Left lung (tissue), 10 donors: ENCODE measurements around the gene HMGN5. TPM values are rescaled to one million over a fixed set of nuclear protein-coding genes. Genes with fewer than 3 reads are reported as not detected.

ENCODE experiments used
- ATAC-seq: fragments of 200-7000 bp; cut with Tn5 transposase; one replicate; pipeline ENCODE4 v1.9.1; 2020; ENCODE audit warnings: moderate library complexity
- DNase-seq, 4 donors: peaks; one replicate each; pipeline ENCODE4 v3.0.0-alpha.2; 2013 to 2020
- H3K27ac ChIP-seq, 2 donors: fragments of 200-600 bp; sonication (generic) in 1 of 2; one replicate each; pipeline versions ENCODE4 v1.5.0 to v1.8.0; 2020 to 2021
- H3K27me3 ChIP-seq, 2 donors: fragments of 200-600 bp; sonication (generic) in 1 of 2; one replicate each; pipeline versions ENCODE4 v1.5.0 to v1.8.0; 2020 to 2021
- H3K36me3 ChIP-seq, 2 donors: fragments of 200-600 bp; sonication (generic) in 1 of 2; one replicate each; pipeline versions ENCODE4 v1.5.0 to v1.8.0; 2020 to 2021
- H3K4me1 ChIP-seq, 2 donors: fragments of 200-600 bp; one replicate each; pipeline ENCODE4 v1.8.0; 2021
- H3K4me3 ChIP-seq, 2 donors: fragments of 200-600 bp; sonication (generic) in 1 of 2; one replicate each; pipeline versions ENCODE4 v1.5.0 to v1.8.0; 2020 to 2021; ENCODE audit warnings: mild to moderate bottlenecking in 1 of 2
- H3K9me3 ChIP-seq, 2 donors: fragments of 200-600 bp; sonication (generic) in 1 of 2; one replicate each; pipeline versions ENCODE4 v1.5.0 to v1.8.0; 2020 to 2021
- intact Hi-C, 2 donors: fragments of 100-400 bp; cut with DNase I; formaldehyde crosslinking; loops; one replicate each; pipeline versions ENCODE4 v1.11.2 to v1.14.2; 2022
- polyA plus RNA-seq, 6 donors: library from polyadenylated mRNA; unstranded; fragments of 120-200 nt; gene quantifications; one replicate each; pipeline ENCODE4 v1.2.1, GENCODE V29; 2013; ENCODE audit not compliant: insufficient read length in 6 of 6
- total RNA-seq, 2 donors: library from RNA; stranded (reverse); fragmentation: NEBNext Ultra II Directional; extraction: Animal tissue kit (Norgen Biotek cat#: 25700); gene quantifications; one replicate each; pipeline ENCODE4 v1.2.1, GENCODE V29; 2021
- TF ChIP-seq, protein P1 (sequence below), 2 donors: fragments of 200-600 bp; sonication (generic) in 1 of 2; IDR thresholded peaks; one replicate each; pipeline versions ENCODE4 v1.5.0 to v1.8.0; 2021; ENCODE audit warnings: antibody characterized with exemption in 2 of 2
- donor health status: DM: no; HTN: yes; CAD: no.
- donor health status: DM: no; HTN: no; CAD: no.

HMGN5 gene
- total and polyA plus RNA-seq, 8 donors = 3.0 to 31.9 (median 26.1) TPM

DNA sequence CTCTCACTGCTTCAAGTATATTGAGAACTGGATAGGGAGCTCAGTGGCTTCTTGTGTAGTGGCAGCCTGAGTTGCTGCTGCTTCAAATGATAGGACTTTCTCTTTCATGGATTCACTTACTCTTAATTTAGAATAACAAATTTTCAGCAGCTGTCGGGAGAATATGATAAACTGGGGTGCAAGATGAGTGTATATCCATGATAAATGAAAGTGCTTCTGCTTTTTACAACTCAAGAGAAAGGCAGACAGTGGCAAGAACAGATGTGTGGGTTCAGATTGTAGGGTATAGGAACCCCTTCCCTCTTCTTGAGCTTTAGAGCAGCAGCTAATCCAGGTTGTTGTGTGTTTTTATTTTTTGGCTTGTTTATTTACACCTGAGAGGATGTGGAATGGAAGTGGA lies 1.2 kb upstream of the HMGN5 start:
- Histone ChIP-seq H3K4me1 (peaks cover 3 to 9% of the 10 kb centered on the region in 2 donors), H3K4me3 (peak overlapping the region; percentile 30 to 52), H3K27me3 (no peaks in the 10 kb centered on the region), H3K36me3 (no peaks in the 10 kb centered on the region), H3K27ac (peak overlapping the region; percentile 82 to 90), H3K9me3 (no peaks in the 10 kb centered on the region)
- DNase-seq (no peak), ATAC-seq (peak; percentile 5)
- TF ChIP-seq, protein P1, sequence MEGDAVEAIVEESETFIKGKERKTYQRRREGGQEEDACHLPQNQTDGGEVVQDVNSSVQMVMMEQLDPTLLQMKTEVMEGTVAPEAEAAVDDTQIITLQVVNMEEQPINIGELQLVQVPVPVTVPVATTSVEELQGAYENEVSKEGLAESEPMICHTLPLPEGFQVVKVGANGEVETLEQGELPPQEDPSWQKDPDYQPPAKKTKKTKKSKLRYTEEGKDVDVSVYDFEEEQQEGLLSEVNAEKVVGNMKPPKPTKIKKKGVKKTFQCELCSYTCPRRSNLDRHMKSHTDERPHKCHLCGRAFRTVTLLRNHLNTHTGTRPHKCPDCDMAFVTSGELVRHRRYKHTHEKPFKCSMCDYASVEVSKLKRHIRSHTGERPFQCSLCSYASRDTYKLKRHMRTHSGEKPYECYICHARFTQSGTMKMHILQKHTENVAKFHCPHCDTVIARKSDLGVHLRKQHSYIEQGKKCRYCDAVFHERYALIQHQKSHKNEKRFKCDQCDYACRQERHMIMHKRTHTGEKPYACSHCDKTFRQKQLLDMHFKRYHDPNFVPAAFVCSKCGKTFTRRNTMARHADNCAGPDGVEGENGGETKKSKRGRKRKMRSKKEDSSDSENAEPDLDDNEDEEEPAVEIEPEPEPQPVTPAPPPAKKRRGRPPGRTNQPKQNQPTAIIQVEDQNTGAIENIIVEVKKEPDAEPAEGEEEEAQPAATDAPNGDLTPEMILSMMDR (IDR thresholded peaks at IDR 0.05) = no peak
- intact Hi-C loops = no loop called here

DNA sequence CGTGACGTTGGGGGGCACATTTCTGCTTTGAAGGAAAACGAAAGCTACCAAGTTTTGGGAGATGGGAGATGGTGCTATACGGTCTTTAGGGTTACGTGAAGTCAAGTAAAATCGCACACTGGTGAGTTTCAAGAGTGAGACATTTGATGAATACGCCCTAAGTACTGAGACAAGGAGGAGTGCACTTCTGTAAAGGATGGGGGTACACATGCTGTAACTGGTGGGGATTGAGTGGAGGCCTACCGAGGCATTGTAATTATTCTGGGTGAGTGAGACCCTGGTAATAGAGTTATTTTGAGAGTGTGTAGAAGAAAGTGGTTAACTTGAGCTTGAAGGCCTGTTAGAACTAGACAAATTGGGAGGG lies 725 bp upstream of the HMGN5 start:
- no peaks in the 10 kb centered on the region for H3K36me3 ChIP-seq
- H3K4me1 ChIP-seq = peaks cover 3 to 9% of the 10 kb centered on the region in 2 donors
- DNase-seq (peak in 2 of 4 donors; percentile 20 to 38), ATAC-seq (peak; percentile 45)
- TF ChIP-seq, protein P1 (IDR thresholded peaks at IDR 0.05) = no peak
- peak overlapping the region; percentile 30 to 52 for H3K4me3 ChIP-seq
- H3K27me3 ChIP-seq = no peaks in the 10 kb centered on the region
- intact Hi-C loops = no loop called here
- H3K9me3 ChIP-seq = no peaks in the 10 kb centered on the region
- H3K27ac ChIP-seq = peak overlapping the region; percentile 82 to 90

DNA sequence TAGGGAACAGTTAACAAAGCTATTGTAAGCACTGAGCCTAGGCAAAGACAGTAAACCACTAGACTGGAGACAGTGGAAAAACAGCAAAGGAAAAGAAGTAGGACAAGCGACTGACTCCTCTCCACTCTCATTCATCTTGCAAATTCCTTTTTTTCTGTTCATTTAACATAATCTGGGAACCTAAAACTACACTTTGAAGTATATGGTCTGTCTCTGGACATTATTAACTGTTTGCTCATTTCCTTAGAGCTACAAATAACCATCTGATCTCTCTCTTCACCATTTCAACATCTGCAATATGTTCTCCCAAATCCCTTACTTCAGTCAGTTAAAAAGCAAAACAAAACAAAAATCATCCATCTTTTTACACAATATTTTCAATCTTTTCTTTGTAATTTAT lies 642 bp downstream of the HMGN5 start:
- Histone ChIP-seq H3K4me3 (peak overlapping the region; percentile 30 to 52), H3K27ac (peak overlapping the region; percentile 82 to 90), H3K9me3 (no peaks in the 10 kb centered on the region), H3K4me1 (peaks cover 3 to 9% of the 10 kb centered on the region in 2 donors), H3K27me3 (no peaks in the 10 kb centered on the region), H3K36me3 (no peaks in the 10 kb centered on the region)
- ATAC-seq = no peak
- TF ChIP-seq, protein P1 (IDR thresholded peaks at IDR 0.05) = no peak
- DNase-seq = peak in 1 of 4 donors; percentile 4
- intact Hi-C loops = no loop called here

DNA sequence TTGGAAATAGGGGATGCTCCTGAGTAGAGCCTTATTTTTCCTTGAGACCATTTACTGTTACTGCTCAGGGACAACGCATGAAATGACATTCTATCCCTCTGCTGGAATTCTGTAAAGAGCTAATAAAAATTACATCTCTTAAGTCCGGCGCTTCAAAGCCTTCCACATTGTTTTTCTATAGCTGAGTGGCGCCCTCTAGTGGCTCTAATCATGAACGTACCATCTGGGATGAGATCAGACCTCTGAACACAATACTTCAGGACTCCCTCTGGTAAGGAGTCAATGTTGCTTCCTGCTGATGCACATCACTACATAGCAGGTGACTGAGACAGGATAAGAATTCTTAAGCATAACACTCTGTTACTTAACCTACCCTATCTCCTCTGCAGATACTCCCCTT lies 6.0 kb downstream of the HMGN5 start:
- H3K4me1 ChIP-seq = no peaks in the 10 kb centered on the region
- intact Hi-C loops = no loop called here
- ATAC-seq = peak; percentile 90
- no peak overlapping the region for H3K4me3 ChIP-seq
- no peaks in the 10 kb centered on the region for H3K36me3 ChIP-seq
- H3K9me3 ChIP-seq = no peaks in the 10 kb centered on the region
- peak in 2 of 4 donors; percentile 7 to 29 for DNase-seq
- no peak overlapping the region for H3K27ac ChIP-seq
- TF ChIP-seq, protein P1 (IDR thresholded peaks at IDR 0.05) = peak; percentile 53 to 67
- H3K27me3 ChIP-seq = no peaks in the 10 kb centered on the region

DNA sequence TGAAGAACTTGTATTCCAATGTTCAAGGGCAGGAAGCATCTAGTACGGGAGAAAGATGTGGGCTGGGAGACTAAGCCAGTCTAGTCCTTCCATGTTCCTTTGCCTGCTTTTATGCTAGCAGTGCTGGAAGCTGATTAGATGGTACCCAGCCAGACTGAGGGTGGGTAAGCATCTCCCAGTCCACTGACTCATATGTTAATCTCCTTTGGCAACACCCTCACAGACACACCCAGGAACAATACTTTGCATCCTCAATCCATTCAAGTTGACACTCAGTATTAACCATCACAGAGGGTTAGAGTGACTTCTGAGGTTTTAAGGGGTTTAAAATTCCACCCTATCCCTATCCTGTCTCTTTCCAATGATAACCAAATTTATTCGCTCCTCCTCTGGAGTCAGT lies 6.5 kb downstream of the HMGN5 start:
- intact Hi-C loops = no loop called here
- DNase-seq (no peak), ATAC-seq (no peak)
- H3K27me3 ChIP-seq = no peaks in the 10 kb centered on the region
- TF ChIP-seq, protein P1 (IDR thresholded peaks at IDR 0.05) = no peak
- H3K4me3 ChIP-seq = no peak overlapping the region
- no peak overlapping the region for H3K27ac ChIP-seq
- H3K36me3 ChIP-seq = no peaks in the 10 kb centered on the region
- H3K4me1 ChIP-seq = no peaks in the 10 kb centered on the region
- H3K9me3 ChIP-seq = no peaks in the 10 kb centered on the region
